Suprapubic skin (tissue), 4 donors: ENCODE data around the gene ANGPTL7. TPM values are rescaled to one million over a fixed set of nuclear protein-coding genes. Genes with fewer than 3 reads are reported as not detected.

Experiments
- DNase-seq, 2 donors: peaks; one replicate each; pipeline ENCODE4 v3.0.0-alpha.2; 2019; ENCODE audit warnings: low spot score in 2 of 2
- H3K27ac ChIP-seq: fragments of 200-600 bp; sonication (generic); one replicate; pipeline ENCODE4 v1.5.1; 2019
- H3K27me3 ChIP-seq: fragments of 200-600 bp; sonication (generic); one replicate; pipeline ENCODE4 v1.5.1; 2019
- H3K36me3 ChIP-seq: fragments of 200-600 bp; sonication (generic); one replicate; pipeline ENCODE4 v1.5.1; 2019
- H3K4me1 ChIP-seq: fragments of 200-600 bp; sonication (generic); one replicate; pipeline ENCODE4 v1.5.1; 2019
- H3K4me3 ChIP-seq: fragments of 200-600 bp; sonication (generic); one replicate; pipeline ENCODE4 v1.5.1; 2019; ENCODE audit warnings: mild to moderate bottlenecking
- H3K9me3 ChIP-seq: fragments of 200-600 bp; sonication (generic); one replicate; pipeline ENCODE4 v1.5.1; 2019
- EP300 ChIP-seq: sonication (generic); formaldehyde crosslinking; IDR thresholded peaks from one replicate; pipeline ENCODE4 v1.6.1; 2017; ENCODE audit warnings: antibody characterized with exemption
- POLR2A ChIP-seq, 2 donors: fragments of 450-650 bp; IDR thresholded peaks; one replicate each; pipeline ENCODE4 v1.6.1; 2017; ENCODE audit warnings: antibody characterized with exemption in 2 of 2, mild to moderate bottlenecking in 2 of 2, moderate library complexity in 2 of 2
- POLR2AphosphoS5 ChIP-seq, 3 donors: sonication (generic); formaldehyde crosslinking; IDR thresholded peaks; one replicate each; pipeline ENCODE4 v1.6.1; 2017; ENCODE audit warnings: antibody characterized with exemption in 3 of 3
- WGBS: methylation state at CpG from one replicate; pipeline ENCODE4 v1.1.5; 2018; 5-methylcytosine and 5-hydroxymethylcytosine counted together
- total RNA-seq, 4 donors: library from RNA; depleted of rRNA; stranded (reverse); fragments of >200 nt; gene quantifications; one replicate each; pipeline ENCODE4 v1.1.0, GENCODE V29; 2016
- TF ChIP-seq, protein P1 (sequence below), 2 donors: fragments of 200-600 bp in 1 of 2; fragments of 450-650 bp in 1 of 2; sonication (generic) in 1 of 2; IDR thresholded peaks; one replicate each; pipeline ENCODE4 v1.5.1; 2016 to 2019; ENCODE audit warnings: antibody characterized with exemption in 2 of 2, mild to moderate bottlenecking in 1 of 2, moderate library complexity in 1 of 2

The ANGPTL7 gene
- total RNA-seq, 4 donors from 2014 or later, result 2.8 to 18.6 (median 4.1) TPM

DNA sequence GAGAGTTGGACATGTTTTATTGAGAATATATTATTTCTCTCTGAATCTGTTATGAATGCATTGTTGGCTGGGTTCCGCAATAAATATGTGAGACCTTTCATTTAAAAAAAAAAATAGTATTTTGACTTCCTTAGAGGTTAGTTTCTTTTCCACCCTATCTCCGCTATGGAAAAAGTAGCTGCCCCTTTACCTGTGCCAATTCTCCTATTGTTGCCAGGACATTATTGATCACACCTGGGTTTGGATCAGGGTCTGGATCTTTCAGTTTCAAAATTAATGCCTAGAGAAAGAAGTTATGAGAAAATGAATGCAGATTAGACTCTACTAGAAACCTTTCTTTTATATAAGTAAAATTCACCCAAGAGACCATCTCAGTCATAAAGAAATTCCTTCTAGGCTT lies 44.1 kb downstream of the ANGPTL7 start:
- no peak for DNase-seq
- 96% methylated on average over 2 of the region's 2 CpGs for WGBS
- Histone ChIP-seq H3K27me3 (no peaks in the 10 kb centered on the region), H3K9me3 (no peaks in the 10 kb centered on the region), H3K4me3 (no peak overlapping the region), H3K27ac (no peak overlapping the region), H3K4me1 (no peaks in the 10 kb centered on the region), H3K36me3 (peaks cover 100% of the 10 kb centered on the region)
- TF ChIP-seq POLR2A (IDR thresholded peaks at IDR 0.05), result no peak
- no peak for TF ChIP-seq POLR2AphosphoS5 (IDR thresholded peaks at IDR 0.05)
- TF ChIP-seq EP300, result no peak
- TF ChIP-seq, protein P1, sequence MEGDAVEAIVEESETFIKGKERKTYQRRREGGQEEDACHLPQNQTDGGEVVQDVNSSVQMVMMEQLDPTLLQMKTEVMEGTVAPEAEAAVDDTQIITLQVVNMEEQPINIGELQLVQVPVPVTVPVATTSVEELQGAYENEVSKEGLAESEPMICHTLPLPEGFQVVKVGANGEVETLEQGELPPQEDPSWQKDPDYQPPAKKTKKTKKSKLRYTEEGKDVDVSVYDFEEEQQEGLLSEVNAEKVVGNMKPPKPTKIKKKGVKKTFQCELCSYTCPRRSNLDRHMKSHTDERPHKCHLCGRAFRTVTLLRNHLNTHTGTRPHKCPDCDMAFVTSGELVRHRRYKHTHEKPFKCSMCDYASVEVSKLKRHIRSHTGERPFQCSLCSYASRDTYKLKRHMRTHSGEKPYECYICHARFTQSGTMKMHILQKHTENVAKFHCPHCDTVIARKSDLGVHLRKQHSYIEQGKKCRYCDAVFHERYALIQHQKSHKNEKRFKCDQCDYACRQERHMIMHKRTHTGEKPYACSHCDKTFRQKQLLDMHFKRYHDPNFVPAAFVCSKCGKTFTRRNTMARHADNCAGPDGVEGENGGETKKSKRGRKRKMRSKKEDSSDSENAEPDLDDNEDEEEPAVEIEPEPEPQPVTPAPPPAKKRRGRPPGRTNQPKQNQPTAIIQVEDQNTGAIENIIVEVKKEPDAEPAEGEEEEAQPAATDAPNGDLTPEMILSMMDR (IDR thresholded peaks at IDR 0.05), result no peak

DNA sequence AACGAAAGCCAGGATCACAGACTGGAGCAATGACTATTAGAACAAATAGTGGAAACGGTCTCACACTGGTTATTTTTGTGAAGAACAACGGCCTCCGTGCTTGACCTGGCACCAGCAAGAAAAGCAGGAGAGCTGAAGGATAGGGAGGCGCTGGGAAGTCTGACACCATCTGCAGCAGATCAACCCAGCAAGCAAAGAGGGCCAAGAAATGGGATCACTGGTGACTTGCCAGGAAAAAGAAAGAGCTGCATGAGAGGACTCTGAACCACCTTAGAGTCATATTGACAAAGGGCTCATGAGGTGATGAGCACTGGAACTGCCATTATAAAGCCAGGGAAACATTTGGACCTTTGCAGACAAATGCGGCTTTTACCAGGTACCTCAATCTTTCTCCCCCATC lies 48.2 kb downstream of the ANGPTL7 start:
- H3K36me3 ChIP-seq, result peaks cover 99% of the 10 kb centered on the region

DNA sequence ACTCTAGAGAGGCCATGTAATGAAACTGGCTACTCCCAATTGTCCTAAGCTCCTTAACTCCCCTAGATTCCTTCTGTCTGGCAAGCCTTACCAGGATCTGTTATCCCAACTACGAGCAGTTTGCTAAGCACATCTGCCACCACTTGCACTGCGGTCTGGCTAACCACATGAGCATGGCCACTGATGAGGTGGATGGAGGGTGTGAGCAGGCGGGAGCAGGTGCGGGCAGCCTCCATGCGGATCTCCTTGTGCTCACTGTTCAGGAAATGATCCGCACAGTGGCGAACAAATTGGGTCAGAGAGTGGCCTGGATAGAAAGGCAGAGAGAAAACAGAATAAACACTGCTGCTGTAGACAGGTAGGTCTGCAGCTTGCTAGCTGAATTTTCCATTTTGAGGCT lies 49.2 kb downstream of the ANGPTL7 start:
- no peak for TF ChIP-seq POLR2A (IDR thresholded peaks at IDR 0.05)
- TF ChIP-seq, protein P1 (IDR thresholded peaks at IDR 0.05), result no peak
- H3K36me3 ChIP-seq, result peaks cover 99% of the 10 kb centered on the region
- H3K4me1 ChIP-seq, result no peaks in the 10 kb centered on the region
- WGBS, result 91% methylated on average over 7 of the region's 7 CpGs
- no peaks in the 10 kb centered on the region for H3K27me3 ChIP-seq
- H3K4me3 ChIP-seq, result no peak overlapping the region
- H3K9me3 ChIP-seq, result no peaks in the 10 kb centered on the region
- no peak overlapping the region for H3K27ac ChIP-seq
- no peak for DNase-seq

More for the DNA sequence above, 48.2 kb downstream of the ANGPTL7 start:
- Histone ChIP-seq H3K9me3 (no peaks in the 10 kb centered on the region), H3K27ac (no peak overlapping the region), H3K4me1 (no peaks in the 10 kb centered on the region), H3K27me3 (no peaks in the 10 kb centered on the region), H3K4me3 (no peak overlapping the region)
- TF ChIP-seq EP300, result no peak
- no peak for TF ChIP-seq POLR2AphosphoS5 (IDR thresholded peaks at IDR 0.05)
- TF ChIP-seq, protein P1 (IDR thresholded peaks at IDR 0.05), result no peak
- no peak for TF ChIP-seq POLR2A (IDR thresholded peaks at IDR 0.05)
- 79% methylated on average over 6 of the region's 6 CpGs for WGBS
- DNase-seq, result no peak

DNA sequence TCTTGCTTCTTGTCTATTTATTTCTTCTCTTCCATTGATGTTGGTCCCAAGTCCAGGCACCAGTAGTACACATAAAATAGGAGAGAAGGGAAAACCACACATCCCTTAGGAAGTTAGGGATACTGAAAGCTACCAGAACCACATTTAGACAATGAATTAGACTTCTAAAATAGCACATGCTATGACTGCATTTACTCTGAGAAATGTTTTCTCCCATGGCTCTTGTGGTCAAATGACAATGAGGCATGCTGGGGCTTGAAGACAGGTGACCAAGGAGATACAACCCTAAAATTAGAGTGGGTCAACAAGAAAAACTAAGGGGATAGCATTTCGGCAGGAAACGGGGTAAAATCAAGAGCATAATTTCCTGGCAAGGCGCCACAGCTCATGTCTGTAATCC lies 56.1 kb downstream of the ANGPTL7 start:
- TF ChIP-seq EP300 (no peak), POLR2A (IDR thresholded peaks at IDR 0.05) (no peak), POLR2AphosphoS5 (IDR thresholded peaks at IDR 0.05) (no peak)
- TF ChIP-seq, protein P1 (IDR thresholded peaks at IDR 0.05), result no peak
- H3K27ac ChIP-seq, result no peak overlapping the region
- no peaks in the 10 kb centered on the region for H3K9me3 ChIP-seq
- no peaks in the 10 kb centered on the region for H3K4me1 ChIP-seq
- 77% methylated on average over 3 of the region's 3 CpGs for WGBS
- H3K36me3 ChIP-seq, result peaks cover 80% of the 10 kb centered on the region
- no peak for DNase-seq
- no peaks in the 10 kb centered on the region for H3K27me3 ChIP-seq
- H3K4me3 ChIP-seq, result no peak overlapping the region

Other genes starting within 250 kb of the ANGPTL7 start
- gene TARDBP, start 176.7 kb upstream of the ANGPTL7 start, total RNA-seq, result 100 to 1,000 TPM in 3 of 4 donors, 10 to 100 TPM in 1; 92.7 to 287 (median 156) TPM
- under 1 TPM in 1 of 4 donors, not detected in 3; 0.53 TPM for gene MASP2, start 142.1 kb upstream of the ANGPTL7 start, total RNA-seq
- gene SRM, start 129.3 kb upstream of the ANGPTL7 start, total RNA-seq, result 10 to 100 TPM; 23.3 to 51.2 (median 46.6) TPM
- gene EXOSC10, start 89.5 kb upstream of the ANGPTL7 start, total RNA-seq, result 100 to 1,000 TPM in 1 of 4 donors, 10 to 100 TPM in 3; 45.7 to 127 (median 68.7) TPM
- 10 to 100 TPM; 32.9 to 43.7 (median 39.3) TPM for gene MTOR, start 73.2 kb downstream of the ANGPTL7 start, total RNA-seq
- gene UBIAD1, start 83.8 kb downstream of the ANGPTL7 start, total RNA-seq, result 10 to 100 TPM; 17.1 to 26.8 (median 19.6) TPM